ENCODE results near the gene NFKBIE. TPM values are rescaled to one million over a fixed set of nuclear protein-coding genes. Genes with fewer than 3 reads are reported as not detected.

The NFKBIE gene
- total RNA-seq, 1 experiment from 2014 or later: 7.6 TPM

GRCh38 chr6:44271406-44271723 is 6.0 kb upstream of the NFKBIE start (continued):
- no peak for TF ChIP-seq REST (IDR thresholded peaks at IDR 0.05; ENCODE audit: low read depth)
- TF ChIP-seq EZH2 (IDR thresholded peaks at IDR 0.05): no peak
- no peak for TF ChIP-seq YY1 (IDR thresholded peaks at IDR 0.05; ENCODE audit: extremely low read depth, insufficient replicate concordance, low read depth, low read length)
- TF ChIP-seq ZNF274 (IDR thresholded peaks at IDR 0.05; ENCODE audit: low read depth, low read length): no peak

- Histone ChIP-seq H3K36me3 (ENCODE audit: control insufficient read depth in 1 of 2, insufficient read depth in 2 of 2, low read length in 2 of 2) (no peaks in the 10 kb centered on the region), H4K20me1 (ENCODE audit: insufficient read depth) (no peaks in the 10 kb centered on the region), H3K9ac (ENCODE audit: low read length) (no peak overlapping the region), H3K4me2 (ENCODE audit: low read length) (no peak overlapping the region), H3K9me2 (ENCODE audit: insufficient read depth) (no peaks in the 10 kb centered on the region), H3K4me1 (ENCODE audit: control insufficient read depth in 1 of 2, insufficient read depth in 2 of 2, low read length in 2 of 2) (peaks cover 0 to 5% of the 10 kb centered on the region in 2 experiments; a peak in 2 of 4 replicates), H3K9me3 (ENCODE audit: control insufficient read depth in 1 of 2, insufficient read depth in 1 of 2, low read depth in 1 of 2, low read length in 2 of 2) (no peaks in the 10 kb centered on the region), H3K4me3 (replicated peaks in 1 of 2; ENCODE audit: low read depth in 1 of 2, low read length in 2 of 2) (no peak overlapping the region), H3K27me3 (ENCODE audit: insufficient read depth, low read length) (no peaks in the 10 kb centered on the region), H3K27ac (ENCODE audit: low read depth, low read length) (no peak overlapping the region), H2AFZ (ENCODE audit: low read depth, low read length, poor library complexity, severe bottlenecking) (no peak overlapping the region), H3K79me2 (ENCODE audit: insufficient read depth, low read length) (no peaks in the 10 kb centered on the region)
- RAD21 ChIA-PET (ENCODE audit: low non-redundant PET in 1 of 2, low total read pairs in 2 of 2, uncharacterized antibody in 2 of 2, unreplicated experiment in 2 of 2): no interaction called here
- POLR2A ChIA-PET: no interaction called here
- ATAC-seq (no peak), DNase-seq (ENCODE audit: low read depth, low spot score) (no peak)
- CTCF ChIA-PET: no interaction called here
- no TSS peak for BruUV-seq (replicated peaks)
- no peak for TF ChIP-seq ZNF274 (IDR thresholded peaks at IDR 0.05; ENCODE audit: low read depth, low read length)
- no peak for TF ChIP-seq TCF7L2 (IDR thresholded peaks at IDR 0.05; ENCODE audit: borderline replicate concordance, extremely low read depth, insufficient read depth, insufficient read length)
- TF ChIP-seq SIN3A (IDR thresholded peaks at IDR 0.05; ENCODE audit: low read depth): no peak
- no peak for TF ChIP-seq POLR2AphosphoS5 (IDR thresholded peaks at IDR 0.05; ENCODE audit: low read depth, low read length)
- no peak for TF ChIP-seq SRF (IDR thresholded peaks at IDR 0.05; ENCODE audit: low read depth)
- TF ChIP-seq EZH2 (IDR thresholded peaks at IDR 0.05): no peak
- intact Hi-C loops (cut with micrococcal nuclease): no loop called here
These were observed 5.4 kb upstream of the NFKBIE start for GRCh38 chr6:44270526-44271405.

Data from HCT116 (cell line).